Epithelial cell of proximal tubule (primary cell): ENCODE measurements around the gene FBXW5. TPM values are rescaled to one million over a fixed set of nuclear protein-coding genes. Genes with fewer than 3 reads are reported as not detected.
A peak's percentile ranks its signal among the peaks of the same experiment; 100 is the strongest.

Experiments used
- DNase-seq: peaks from one replicate; pipeline ENCODE4 v3.0.0-alpha.2; 2011; ENCODE audit warnings: low read depth
- H3K4me3 ChIP-seq: 2 replicates; pipeline ENCODE4 v1.5.1; 2011; ENCODE audit warnings: low read depth, mild to moderate bottlenecking, low read length
- CTCF ChIP-seq: conservative IDR thresholded peaks from 2 replicates; pipeline ENCODE4 v1.5.1; 2012; ENCODE audit warnings: low read depth, mild to moderate bottlenecking, low read length
- total RNA-seq: library from RNA; depleted of rRNA; stranded (reverse); fragments of >200 nt; gene quantifications from 2 replicates; pipeline ENCODE4 v1.2.3, GENCODE V29; 2015

The FBXW5 gene
- total RNA-seq, 1 donor from 2014 or later, result 124 TPM

- no peak for TF ChIP-seq CTCF
- no peak for DNase-seq
- no peak overlapping the region for H3K4me3 ChIP-seq
Observed at GRCh38 chr9:136980669-136981478, 36.3 kb upstream of the FBXW5 start.

GRCh38 chr9:136979769-136980587, 35.4 kb upstream of the FBXW5 start:
- DNase-seq, result no peak
- no peak for TF ChIP-seq CTCF
- H3K4me3 ChIP-seq, result no peak overlapping the region

GRCh38 chr9:136978865-136979544, 34.5 kb upstream of the FBXW5 start:
- no peak for DNase-seq
- TF ChIP-seq CTCF, result no peak
- no peak overlapping the region for H3K4me3 ChIP-seq

- peak overlapping the region; percentile 54 for H3K4me3 ChIP-seq
- no peak for DNase-seq
- TF ChIP-seq CTCF, result no peak
Observed at GRCh38 chr9:136978073-136978864, 33.7 kb upstream of the FBXW5 start.

- DNase-seq, result no peak
- no peak for TF ChIP-seq CTCF
- peak overlapping the region; percentile 54 for H3K4me3 ChIP-seq
Observed at GRCh38 chr9:136977649-136978072, 33.1 kb upstream of the FBXW5 start.

GRCh38 chr9:136977223-136977622, 32.7 kb upstream of the FBXW5 start, which contains the start of gene PTGDS:
Gene PTGDS, plus strand, starts transcription at chr9:136977504. Its CDS starts 75 bp downstream, at chr9:136977579.
- no peak for TF ChIP-seq CTCF
- DNase-seq, result no peak
- peak within 1 kb of the TSS; percentile 54 for H3K4me3 ChIP-seq
